Transverse colon (tissue), 4 donors: Measurements from ENCODE around the gene MEIG1.

Experiments
- CTCF ChIP-seq, 5 experiments: fragments of 200-600 bp in 3 of 5; fragments of 450-650 bp in 2 of 5; sonication (generic) in 3 of 5; IDR thresholded peaks; 1 replicate in 2 of 5; 2 replicates in 3 of 5; pipeline ENCODE4 v1.5.1; 2016 to 2017; ENCODE audit warnings: antibody characterized with exemption in 5 of 5, inconsistent platforms in 3 of 5, mild to moderate bottlenecking in 2 of 5, moderate library complexity in 1 of 5
- EP300 ChIP-seq: sonication (generic); formaldehyde crosslinking; IDR thresholded peaks from one replicate; pipeline ENCODE4 v1.6.1; 2017; ENCODE audit warnings: antibody characterized with exemption, low read depth
- POLR2AphosphoS5 ChIP-seq, 3 donors: sonication (generic); formaldehyde crosslinking; IDR thresholded peaks; one replicate each; pipeline ENCODE4 v1.6.1; 2016; ENCODE audit warnings: antibody characterized with exemption in 3 of 3

DNA sequence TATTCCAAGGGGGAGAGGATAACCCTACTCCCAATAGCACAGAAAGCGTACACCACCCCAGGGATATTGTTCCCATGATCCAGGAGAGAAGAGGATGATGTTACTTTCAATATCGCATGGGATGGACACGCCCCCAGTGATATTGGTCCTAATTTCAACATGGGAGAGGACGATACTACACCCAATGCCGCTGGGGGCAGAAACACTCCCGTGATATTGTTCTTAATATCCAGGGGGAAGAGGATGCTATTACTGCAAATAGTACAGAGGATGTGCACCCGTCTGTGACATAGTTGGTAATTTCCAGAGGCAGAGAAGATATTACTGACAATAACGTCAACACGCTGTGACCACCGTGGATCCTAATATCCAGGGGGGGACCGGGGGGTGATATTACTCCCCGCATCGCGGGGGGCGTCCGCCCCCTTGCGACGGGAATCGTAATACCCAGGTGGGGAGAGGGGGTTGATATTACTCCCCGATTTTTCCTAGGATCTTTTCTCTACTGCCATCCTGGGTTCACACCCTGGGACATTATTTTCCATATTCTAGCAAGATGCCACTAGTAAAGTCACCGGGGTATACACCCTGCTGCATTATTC lies 16.6 kb downstream of the MEIG1 start:
- TF ChIP-seq CTCF (IDR thresholded peaks at IDR 0.05), result no peak
- TF ChIP-seq EP300, result no peak
- no peak for TF ChIP-seq POLR2AphosphoS5 (IDR thresholded peaks at IDR 0.05)
